Measurements from ENCODE around the gene PALM.
"Not testable (repeated sequence)": the region's sequence is repeated elsewhere in the genome, so short reads cannot be mapped to it uniquely, and the experiment has no call there.

Gene PALM, protein sequence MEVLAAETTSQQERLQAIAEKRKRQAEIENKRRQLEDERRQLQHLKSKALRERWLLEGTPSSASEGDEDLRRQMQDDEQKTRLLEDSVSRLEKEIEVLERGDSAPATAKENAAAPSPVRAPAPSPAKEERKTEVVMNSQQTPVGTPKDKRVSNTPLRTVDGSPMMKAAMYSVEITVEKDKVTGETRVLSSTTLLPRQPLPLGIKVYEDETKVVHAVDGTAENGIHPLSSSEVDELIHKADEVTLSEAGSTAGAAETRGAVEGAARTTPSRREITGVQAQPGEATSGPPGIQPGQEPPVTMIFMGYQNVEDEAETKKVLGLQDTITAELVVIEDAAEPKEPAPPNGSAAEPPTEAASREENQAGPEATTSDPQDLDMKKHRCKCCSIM

GRCh38 chr19:708154-709143 is at the start of gene PALM:
Gene PALM (plus strand): TSS chr19:708935. CDS start chr19:709147, 212 bp downstream.
- DNase-seq (ENCODE audit: extremely low spot score, insufficient read length, low read depth) (no peak), FAIRE-seq (no peak)

DNA sequence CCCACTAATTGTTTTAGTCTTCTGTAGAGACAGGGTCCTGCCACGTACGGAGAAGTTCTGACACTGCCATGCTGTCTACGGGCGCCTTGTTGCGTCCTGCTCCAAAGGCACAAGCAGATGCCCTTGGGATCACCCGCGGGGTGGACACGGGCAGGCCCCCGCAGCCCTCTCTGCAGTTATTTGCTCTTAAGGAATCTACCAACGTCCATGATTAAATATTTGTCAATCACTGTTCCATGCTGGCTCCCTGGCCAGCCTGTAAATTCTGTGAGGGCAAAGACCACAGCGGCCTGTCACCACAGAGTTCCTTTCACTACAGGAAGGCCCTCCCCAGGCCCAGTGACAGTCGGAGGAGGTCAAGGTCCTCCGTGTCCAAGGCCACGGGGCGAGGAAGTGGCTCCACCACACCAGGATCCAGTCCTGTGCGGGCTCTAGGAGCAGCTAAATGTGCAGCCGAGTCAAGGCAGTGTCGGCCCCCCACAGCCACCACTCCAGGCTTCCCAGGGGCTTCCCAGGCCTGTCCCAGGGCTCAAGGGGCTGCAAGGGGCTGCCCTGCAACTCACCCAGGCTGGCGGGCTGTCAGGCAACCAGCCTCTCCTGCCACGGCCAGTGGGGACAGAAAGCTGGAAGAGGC is 47.8 kb upstream of the PALM start:
- peak; percentile 67 for FAIRE-seq

GRCh38 chr19:661427-662196 is 47.1 kb upstream of the PALM start:
- peak; percentile 96 for FAIRE-seq
- DNase-seq (ENCODE audit: extremely low spot score, insufficient read length, low read depth): peak; percentile 50

More for the DNA sequence above, 47.8 kb upstream of the PALM start:
- DNase-seq (ENCODE audit: extremely low spot score, insufficient read length, low read depth): no peak

GRCh38 chr19:662207-662961 is 46.4 kb upstream of the PALM start:
- DNase-seq (ENCODE audit: extremely low spot score, insufficient read length, low read depth) (no peak), FAIRE-seq (peak; percentile 85)

- peak; percentile 89 for FAIRE-seq
- peak; percentile 96 for DNase-seq (ENCODE audit: extremely low spot score, insufficient read length, low read depth)
Observed at GRCh38 chr19:662962-663681, 45.6 kb upstream of the PALM start, which contains the start of gene RNF126. Gene RNF126 (minus strand): TSS chr19:663214. CDS start chr19:663121, 93 bp downstream.

- FAIRE-seq: no peak
- DNase-seq (ENCODE audit: extremely low spot score, insufficient read length, low read depth): no peak
Observed at GRCh38 chr19:663682-664117, 45.0 kb upstream of the PALM start.

DNA sequence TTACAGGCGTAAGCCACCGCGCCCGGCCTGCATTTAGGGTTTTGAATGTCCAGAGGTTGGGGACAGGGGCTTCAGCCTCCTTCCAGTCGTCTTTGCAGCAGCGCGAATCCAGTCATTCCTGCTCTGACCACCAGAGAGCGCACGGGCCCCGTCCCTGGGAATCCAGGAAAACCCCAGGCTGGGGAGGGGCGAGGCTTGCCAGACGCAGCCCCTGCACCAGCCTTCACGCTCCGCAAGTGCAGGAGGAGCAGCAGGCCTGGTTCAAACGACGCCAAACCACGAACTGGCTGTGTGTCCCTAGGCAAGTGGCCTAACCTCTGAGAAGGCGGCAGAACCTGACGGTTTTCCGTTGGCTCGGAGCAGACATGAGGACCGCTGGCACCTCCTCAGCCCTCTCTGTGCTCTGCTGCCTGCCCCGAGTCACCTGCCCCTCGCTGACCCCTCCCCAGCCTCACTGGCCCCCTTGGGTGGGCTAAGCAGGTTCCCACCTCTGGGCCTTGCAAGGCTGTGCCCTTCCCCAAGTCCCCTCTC is 43.8 kb upstream of the PALM start:
- peak; percentile 72 for DNase-seq (ENCODE audit: extremely low spot score, insufficient read length, low read depth)
- peak; percentile 71 for FAIRE-seq

GRCh38 chr19:666985-667573 is 41.7 kb upstream of the PALM start:
- not testable (repeated sequence) for FAIRE-seq

DNA sequence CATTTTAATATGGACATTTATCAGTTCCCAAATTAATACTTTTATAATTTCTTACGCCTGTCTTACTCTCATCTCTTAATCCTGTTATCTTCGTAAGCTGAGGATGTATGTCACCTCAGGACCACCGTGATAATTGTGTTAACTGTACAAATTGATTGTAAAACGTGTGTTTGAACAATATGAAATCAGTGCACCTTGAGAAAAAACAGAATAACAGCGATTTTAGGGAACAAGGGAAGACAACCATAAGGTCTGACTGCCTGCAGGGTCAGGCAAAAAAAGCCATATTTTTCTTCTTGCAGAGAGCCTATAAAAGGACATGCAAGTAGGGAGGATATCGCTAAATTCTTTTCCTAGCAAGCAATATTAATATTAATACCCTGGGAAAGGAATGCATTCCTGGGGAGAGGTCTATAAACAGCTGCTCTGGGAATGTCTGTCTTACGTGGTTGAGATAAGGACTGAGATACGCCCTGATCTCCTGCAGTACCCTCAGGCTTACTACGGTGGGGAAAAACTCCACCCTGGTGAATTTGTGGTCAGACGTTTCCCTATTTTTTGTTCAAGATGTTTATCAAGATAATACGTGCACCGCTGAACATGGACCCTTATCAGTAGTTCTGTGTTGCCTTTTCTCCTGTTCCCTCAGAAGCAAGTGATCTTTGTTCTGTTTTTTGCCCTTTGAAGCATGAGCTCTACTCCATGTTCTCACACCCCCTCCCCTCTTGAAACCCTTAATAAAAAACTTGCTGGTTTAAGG is 39.9 kb upstream of the PALM start:
- DNase-seq (ENCODE audit: extremely low spot score, insufficient read length, low read depth); FAIRE-seq: not testable (repeated sequence)

More at GRCh38 chr19:666985-667573, 41.7 kb upstream of the PALM start:
- DNase-seq (ENCODE audit: extremely low spot score, insufficient read length, low read depth): not testable (repeated sequence)

GRCh38 chr19:670609-671075 is 38.1 kb upstream of the PALM start:
- FAIRE-seq: no peak

GRCh38 chr19:674282-675151 is 34.2 kb upstream of the PALM start:
- FAIRE-seq: no peak
- no peak for DNase-seq (ENCODE audit: extremely low spot score, insufficient read length, low read depth)

More at GRCh38 chr19:670609-671075, 38.1 kb upstream of the PALM start:
- DNase-seq (ENCODE audit: extremely low spot score, insufficient read length, low read depth): no peak

DNA sequence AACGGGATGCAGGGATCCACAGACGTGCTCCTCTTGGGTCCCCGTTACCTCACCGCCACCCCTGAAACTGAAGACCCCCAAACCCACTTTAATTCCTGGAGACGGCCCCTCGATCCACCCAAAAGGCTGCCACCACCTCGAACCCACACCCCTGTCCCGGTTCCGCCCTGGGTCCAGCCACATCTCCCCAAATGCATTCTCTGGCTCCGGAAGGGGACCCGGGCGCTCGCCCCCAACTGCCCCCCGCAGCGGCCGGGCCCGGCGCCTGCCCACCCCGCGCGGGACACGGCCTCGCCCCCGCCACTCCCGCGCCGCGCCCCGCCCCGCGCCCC is 32.8 kb upstream of the PALM start:
- no peak for FAIRE-seq

GRCh38 chr19:676339-677105 is 32.2 kb upstream of the PALM start, which contains the start of gene FSTL3:
Gene FSTL3 (plus strand): TSS chr19:676392. CDS start chr19:676424, 32 bp downstream.
- DNase-seq (ENCODE audit: extremely low spot score, insufficient read length, low read depth): no peak
- no peak for FAIRE-seq

More for the DNA sequence above, 32.8 kb upstream of the PALM start:
- no peak for DNase-seq (ENCODE audit: extremely low spot score, insufficient read length, low read depth)

DNA sequence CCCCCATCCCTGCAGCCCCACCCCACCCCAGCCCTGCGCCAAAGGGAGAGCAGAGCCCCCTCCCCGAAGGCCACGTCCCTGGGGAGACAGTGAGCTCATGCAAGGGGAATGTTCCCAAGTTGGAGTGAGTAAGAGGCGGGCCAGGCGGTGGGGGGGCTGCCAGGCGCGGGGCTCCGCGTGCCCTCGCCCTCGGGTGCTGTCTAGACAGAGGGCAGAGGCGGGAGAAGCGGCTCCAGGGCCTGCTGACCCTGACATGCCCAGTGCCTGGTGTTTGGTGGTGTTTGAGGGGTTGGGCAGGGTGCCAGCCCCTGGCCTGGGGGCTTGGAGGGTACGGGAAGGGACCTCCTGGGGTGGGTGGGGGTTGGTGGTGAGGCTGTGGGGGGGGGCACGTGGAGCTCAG is 31.5 kb upstream of the PALM start:
- no peak for DNase-seq (ENCODE audit: extremely low spot score, insufficient read length, low read depth)
- no peak for FAIRE-seq

Data from GM18507 (cell line).